GM19463 (cell line): ENCODE measurements around the gene OR9A2.
"Not testable (repeated sequence)": the region's sequence is repeated elsewhere in the genome, so short reads cannot be mapped to it uniquely, and the experiment has no call there.

Experiments
- ATAC-seq: cut with Tn5 transposase; IDR thresholded peaks from one replicate; pipeline ENCODE4 v1.9.1; 2021; ENCODE audit warnings: mild to moderate bottlenecking, moderate library complexity; ENCODE audit not compliant: unreplicated experiment

OR9A2 gene

DNA sequence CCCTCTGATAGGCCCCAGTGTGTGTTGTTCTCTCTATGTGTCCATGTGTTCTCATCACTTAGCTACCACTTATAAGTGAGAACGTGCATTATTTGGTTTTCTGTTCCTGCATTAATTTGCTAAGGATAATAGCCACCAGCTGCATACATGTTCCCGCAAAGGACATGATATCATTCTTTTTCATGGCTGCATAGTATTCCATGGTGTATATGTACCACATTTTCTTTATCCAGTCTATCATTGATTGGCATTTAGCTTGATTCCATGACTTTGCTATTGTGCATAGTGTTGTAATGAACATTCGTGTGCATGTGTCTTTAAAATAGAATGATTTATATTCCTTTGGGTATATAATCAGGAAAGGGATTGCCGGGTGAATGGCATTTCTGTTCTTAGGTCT is 48.5 kb downstream of the OR9A2 start:
- ATAC-seq, result not testable (repeated sequence)
